BE2C (cell line): ENCODE data around the gene SF3B1.
"Not testable (repeated sequence)": the region's sequence is repeated elsewhere in the genome, so short reads cannot be mapped to it uniquely, and the experiment has no call there.

ENCODE experiments used
- DNase-seq: peaks from one replicate; pipeline ENCODE4 v3.0.0-alpha.2; 2020
- H3K27me3 ChIP-seq: fragments of 250-450 bp; sonication (Bioruptor Pico); 2 replicates; pipeline ENCODE4 v1.5.1; 2020; ENCODE audit warnings: mild to moderate bottlenecking
- H3K36me3 ChIP-seq: fragments of 250-450 bp; sonication (Bioruptor Pico); 2 replicates; pipeline ENCODE4 v1.5.1; 2020; ENCODE audit warnings: mild to moderate bottlenecking
- H3K4me1 ChIP-seq: fragments of 250-450 bp; sonication (Bioruptor Pico); 2 replicates; pipeline ENCODE4 v1.5.1; 2020
- H3K4me3 ChIP-seq: 2 replicates; pipeline ENCODE4 v1.5.1; 2011; ENCODE audit warnings: low read depth, low read length
- H3K9me3 ChIP-seq: fragments of 250-450 bp; sonication (Bioruptor Pico); 2 replicates; pipeline ENCODE4 v1.5.1; 2020
- CTCF ChIP-seq: IDR thresholded peaks from 2 replicates; pipeline ENCODE4 v1.5.1; 2012; ENCODE audit warnings: mild to moderate bottlenecking, low read depth, low read length

SF3B1 gene

GRCh38 chr2:197452754-197453122 is 17.9 kb upstream of the SF3B1 start:
- Histone ChIP-seq H3K4me3 (peak overlapping the region; percentile 100), H3K9me3 (no peaks in the 10 kb centered on the region), H3K4me1 (no peaks in the 10 kb centered on the region; the same call in 1 of the 2 replicates), H3K36me3 (no peaks in the 10 kb centered on the region), H3K27me3 (no peaks in the 10 kb centered on the region)
- no peak for DNase-seq
- no peak for TF ChIP-seq CTCF

DNA sequence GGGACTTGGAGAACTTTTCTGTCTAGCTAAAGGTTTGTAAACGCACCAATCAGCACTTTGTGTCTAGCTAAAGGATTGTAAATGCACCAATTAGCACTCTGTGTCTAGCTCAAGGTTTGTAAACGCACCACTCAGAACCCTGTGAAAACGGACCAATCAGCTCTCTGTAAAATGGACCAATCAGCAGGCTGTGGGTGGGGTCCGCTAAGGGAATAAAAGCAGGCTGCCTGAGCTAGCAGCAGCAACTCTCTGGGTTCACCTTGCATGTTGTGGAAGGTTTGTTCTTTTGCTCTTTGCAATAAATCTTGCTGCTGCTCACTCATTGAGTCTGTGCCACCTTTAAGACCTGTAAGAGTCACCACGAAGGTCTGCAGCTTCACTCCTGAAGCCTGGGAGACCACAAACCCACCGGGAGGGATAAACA is 16.1 kb upstream of the SF3B1 start:
- DNase-seq: peak; percentile 12
- H3K4me3 ChIP-seq, H3K9me3 ChIP-seq, H3K4me1 ChIP-seq, H3K27me3 ChIP-seq, H3K36me3 ChIP-seq: not testable (repeated sequence)

GRCh38 chr2:197450465-197450864 is 15.6 kb upstream of the SF3B1 start:
- Histone ChIP-seq H3K27me3 (no peaks in the 10 kb centered on the region), H3K9me3 (no peaks in the 10 kb centered on the region), H3K36me3 (no peaks in the 10 kb centered on the region), H3K4me3 (no peak overlapping the region), H3K4me1 (no peaks in the 10 kb centered on the region; the same call in 1 of the 2 replicates)
- no peak for TF ChIP-seq CTCF
- DNase-seq: no peak

DNA sequence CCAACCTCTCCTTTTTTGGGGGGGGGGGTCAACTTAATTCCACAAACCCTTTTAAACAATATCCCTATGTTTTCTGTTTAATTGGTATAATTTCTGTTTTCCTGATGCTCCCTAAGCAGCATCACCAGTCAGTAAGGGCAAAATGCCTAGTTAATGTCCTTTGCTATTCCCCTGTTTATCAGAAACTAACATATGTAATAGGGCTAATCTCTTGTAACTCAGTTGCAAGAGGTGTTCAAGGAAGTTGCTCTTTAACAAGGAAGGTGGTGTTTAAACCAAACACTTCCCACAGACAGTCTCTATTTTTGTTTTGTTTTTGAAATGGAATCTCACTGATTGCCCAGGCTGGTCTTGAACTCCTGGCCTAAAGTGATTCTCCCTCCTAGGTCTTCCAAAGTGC is 12.0 kb upstream of the SF3B1 start:
- Histone ChIP-seq H3K36me3 (no peaks in the 10 kb centered on the region), H3K9me3 (no peaks in the 10 kb centered on the region), H3K4me3 (no peak overlapping the region), H3K4me1 (no peaks in the 10 kb centered on the region), H3K27me3 (no peaks in the 10 kb centered on the region)
- no peak for DNase-seq
- no peak for TF ChIP-seq CTCF

DNA sequence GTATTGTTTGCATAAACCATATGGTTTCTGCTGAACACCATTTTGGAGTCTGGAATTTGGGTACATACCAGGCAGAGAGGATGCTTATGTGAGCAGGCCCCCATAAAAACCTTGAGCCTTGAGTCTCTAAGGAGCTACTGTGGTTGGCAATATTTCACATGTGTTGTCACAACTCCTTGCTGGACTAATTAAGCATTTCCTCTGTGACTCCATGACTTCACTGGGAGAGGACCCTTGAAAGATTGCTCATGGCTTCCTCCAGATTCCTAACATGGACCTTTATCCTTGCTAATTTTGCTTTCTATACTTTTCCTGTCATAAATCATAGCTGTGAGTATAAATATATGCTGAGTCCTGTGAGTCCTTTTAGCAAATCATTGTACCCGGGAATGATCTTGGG is 10.9 kb upstream of the SF3B1 start:
- H3K27me3 ChIP-seq: no peaks in the 10 kb centered on the region
- no peak overlapping the region for H3K4me3 ChIP-seq
- H3K9me3 ChIP-seq: no peaks in the 10 kb centered on the region
- TF ChIP-seq CTCF: no peak
- DNase-seq: no peak
- H3K36me3 ChIP-seq: no peaks in the 10 kb centered on the region
- no peaks in the 10 kb centered on the region for H3K4me1 ChIP-seq

- Histone ChIP-seq H3K9me3 (no peaks in the 10 kb centered on the region), H3K36me3 (no peaks in the 10 kb centered on the region), H3K4me1 (no peaks in the 10 kb centered on the region), H3K4me3 (no peak overlapping the region), H3K27me3 (no peaks in the 10 kb centered on the region)
- no peak for DNase-seq
- TF ChIP-seq CTCF: no peak
These were observed 8.0 kb upstream of the SF3B1 start for GRCh38 chr2:197442857-197443256.

DNA sequence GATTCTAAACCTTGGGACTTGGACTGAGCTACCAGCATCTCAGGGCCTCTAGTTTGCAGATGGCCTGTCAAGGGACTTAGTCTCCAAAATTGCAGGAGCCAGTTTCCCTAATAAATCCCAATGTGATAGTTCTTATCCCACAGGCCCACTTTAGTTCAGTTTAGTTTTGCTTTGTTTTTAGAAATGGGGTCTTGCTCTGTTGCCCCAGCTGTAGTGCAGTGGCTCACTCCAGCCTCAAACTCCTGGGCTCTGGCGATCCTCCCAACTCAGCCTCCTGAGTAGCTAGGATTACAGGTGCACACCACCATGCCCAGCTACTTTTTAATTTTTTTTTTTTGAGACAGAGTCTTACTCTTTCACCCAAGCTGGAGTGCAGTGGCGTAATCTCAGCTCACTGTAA is 2.6 kb upstream of the SF3B1 start:
- no peaks in the 10 kb centered on the region for H3K9me3 ChIP-seq
- H3K27me3 ChIP-seq: no peaks in the 10 kb centered on the region
- no peak for DNase-seq
- no peaks in the 10 kb centered on the region; the same call in 1 of the 2 replicates for H3K36me3 ChIP-seq
- TF ChIP-seq CTCF: no peak
- H3K4me1 ChIP-seq: no peaks in the 10 kb centered on the region; the same call in 1 of the 2 replicates
- H3K4me3 ChIP-seq: no peak overlapping the region
